Neural progenitor cell (in vitro differentiated cells): Measurements from ENCODE around the gene MTF2. TPM values are rescaled to one million over a fixed set of nuclear protein-coding genes. Genes with fewer than 3 reads are reported as not detected.

Experiments
- DNase-seq: peaks from one replicate; pipeline ENCODE4 v3.0.0-alpha.2; 2016; ENCODE audit warnings: low spot score
- H2AFZ ChIP-seq: fragments of 200-600 bp; sonication (generic); replicated peaks from 2 replicates; pipeline ENCODE4 v1.6.1; 2016; ENCODE audit warnings: antibody characterized with exemption
- H3F3A ChIP-seq: fragments of 200-600 bp; sonication (generic); 2 replicates; pipeline ENCODE4 v1.6.1; 2016; ENCODE audit warnings: antibody characterized with exemption, low read depth
- H3K27ac ChIP-seq: fragments of 200-600 bp; sonication (generic); 2 replicates; pipeline ENCODE4 v1.5.1; 2016; ENCODE audit warnings: mild to moderate bottlenecking
- H3K27me3 ChIP-seq: fragments of 200-600 bp; sonication (generic); 2 replicates; pipeline ENCODE4 v1.6.1; 2016; ENCODE audit warnings: mild to moderate bottlenecking, moderate library complexity
- H3K36me3 ChIP-seq: fragments of 200-600 bp; sonication (generic); 2 replicates; pipeline ENCODE4 v1.5.1; 2016
- H3K4me1 ChIP-seq: fragments of 200-600 bp; sonication (generic); 2 replicates; pipeline ENCODE4 v1.6.1; 2016; ENCODE audit warnings: mixed run types
- H3K4me2 ChIP-seq: fragments of 200-600 bp; sonication (generic); 2 replicates; pipeline ENCODE4 v1.6.1; 2016
- H3K4me3 ChIP-seq: fragments of 200-600 bp; sonication (generic); 2 replicates; pipeline ENCODE4 v1.5.1; 2016
- H3K79me2 ChIP-seq: fragments of 200-600 bp; sonication (generic); 2 replicates; pipeline ENCODE4 v1.6.1; 2016; ENCODE audit warnings: low read depth
- H3K9ac ChIP-seq: fragments of 200-600 bp; sonication (generic); 2 replicates; pipeline ENCODE4 v1.6.1; 2016
- H3K9me3 ChIP-seq: fragments of 200-600 bp; sonication (generic); 2 replicates; pipeline ENCODE4 v1.5.1; 2016; ENCODE audit warnings: low read depth
- H4K20me1 ChIP-seq: fragments of 200-600 bp; sonication (generic); 2 replicates; pipeline ENCODE4 v1.6.1; 2016; ENCODE audit warnings: low read depth
- H3K27ac Mint-ChIP-seq: 3 replicates; pipeline ENCODE4 v1.8.0; 2021; ENCODE audit warnings: mixed read lengths
- H3K27me3 Mint-ChIP-seq: 2 replicates; pipeline ENCODE4 v1.8.0; 2022; ENCODE audit warnings: low read depth, mild to moderate bottlenecking, inconsistent platforms, moderate library complexity, mixed read lengths; ENCODE audit not compliant: insufficient read depth
- H3K36me3 Mint-ChIP-seq: 3 replicates; pipeline ENCODE4 v1.8.0; 2021; ENCODE audit warnings: mixed read lengths
- H3K4me1 Mint-ChIP-seq: 3 replicates; pipeline ENCODE4 v1.8.0; 2021; ENCODE audit warnings: mixed read lengths
- H3K4me3 Mint-ChIP-seq: 3 replicates; pipeline ENCODE4 v1.8.0; 2021; ENCODE audit warnings: mild to moderate bottlenecking, moderate library complexity, mixed read lengths
- H3K9me3 Mint-ChIP-seq: 3 replicates; pipeline ENCODE4 v1.8.0; 2020; ENCODE audit warnings: mixed read lengths
- EZH2 ChIP-seq: fragments of 200-600 bp; sonication (generic); IDR thresholded peaks from 2 replicates; pipeline ENCODE4 v1.6.1; 2017; ENCODE audit warnings: antibody characterized with exemption, mild to moderate bottlenecking, moderate library complexity
- EZH2phosphoT487 ChIP-seq: fragments of 200-600 bp; sonication (generic); IDR thresholded peaks from 2 replicates; pipeline ENCODE4 v1.6.1; 2017; ENCODE audit warnings: antibody characterized with exemption
- total RNA-seq: library from RNA; depleted of rRNA; stranded (reverse); fragments of >200 nt; gene quantifications from 2 replicates; pipeline ENCODE4 v1.2.3, GENCODE V29; 2015; ENCODE audit warnings: low replicate concordance
- TF ChIP-seq, protein P1 (sequence below): fragments of 200-600 bp; sonication (generic); IDR thresholded peaks from 2 replicates; pipeline ENCODE4 v1.5.1; 2017; ENCODE audit warnings: antibody characterized with exemption, mild to moderate bottlenecking

Gene MTF2
- total RNA-seq, 1 donor from 2014 or later = 149 TPM

DNA sequence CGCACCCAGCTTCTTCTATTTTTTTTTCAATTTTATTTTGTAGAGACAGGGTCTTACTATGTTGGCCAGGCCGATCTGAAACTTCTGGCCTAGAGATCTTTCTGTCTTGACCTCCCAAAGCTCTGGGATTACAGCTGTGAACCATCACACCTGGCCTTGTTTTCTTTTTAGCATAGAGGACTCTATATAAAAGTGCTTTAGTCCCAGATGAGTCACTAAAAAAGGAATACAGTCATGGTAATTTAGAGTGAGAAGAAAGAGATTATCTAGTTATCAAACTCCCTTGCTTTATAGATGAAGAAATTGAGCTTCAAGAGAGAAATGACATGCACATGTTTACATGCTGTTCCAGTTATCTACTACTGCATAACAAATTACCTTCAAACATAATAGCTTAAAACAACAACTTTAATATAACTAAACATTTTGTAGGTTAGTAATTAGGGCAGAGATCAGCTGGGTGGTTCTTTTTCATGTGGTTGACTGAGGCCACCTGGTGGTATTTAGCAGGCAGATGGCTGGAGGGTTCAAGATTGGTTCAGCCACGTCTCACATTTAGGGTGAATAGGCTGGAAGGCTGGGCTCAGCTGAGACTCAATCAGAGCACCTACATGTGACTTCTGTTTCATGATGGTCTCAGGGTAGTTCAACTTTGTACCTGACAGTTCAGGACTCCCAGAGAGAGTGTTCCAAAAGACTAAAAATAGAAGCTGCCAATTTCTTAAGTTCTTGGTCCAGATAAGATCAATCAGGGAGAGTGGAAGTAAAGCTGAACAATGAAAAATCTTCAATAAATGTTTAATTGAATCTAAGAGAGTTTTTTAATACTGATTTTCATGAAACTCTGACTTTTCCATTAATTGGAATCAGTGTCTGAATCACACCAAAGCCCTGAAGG, 16.9 kb upstream of the MTF2 start:
- no peak overlapping the region for H2AFZ ChIP-seq
- H3K27me3 Mint-ChIP-seq = no peaks in the 10 kb centered on the region
- peak; percentile 47 for DNase-seq
- H3K27ac ChIP-seq = no peak overlapping the region
- no peaks in the 10 kb centered on the region for H3K9me3 ChIP-seq
- no peak overlapping the region for H3K4me3 Mint-ChIP-seq
- H3K79me2 ChIP-seq = no peaks in the 10 kb centered on the region
- no peaks in the 10 kb centered on the region for H3K9me3 Mint-ChIP-seq
- TF ChIP-seq EZH2phosphoT487 = no peak
- TF ChIP-seq, protein P1, sequence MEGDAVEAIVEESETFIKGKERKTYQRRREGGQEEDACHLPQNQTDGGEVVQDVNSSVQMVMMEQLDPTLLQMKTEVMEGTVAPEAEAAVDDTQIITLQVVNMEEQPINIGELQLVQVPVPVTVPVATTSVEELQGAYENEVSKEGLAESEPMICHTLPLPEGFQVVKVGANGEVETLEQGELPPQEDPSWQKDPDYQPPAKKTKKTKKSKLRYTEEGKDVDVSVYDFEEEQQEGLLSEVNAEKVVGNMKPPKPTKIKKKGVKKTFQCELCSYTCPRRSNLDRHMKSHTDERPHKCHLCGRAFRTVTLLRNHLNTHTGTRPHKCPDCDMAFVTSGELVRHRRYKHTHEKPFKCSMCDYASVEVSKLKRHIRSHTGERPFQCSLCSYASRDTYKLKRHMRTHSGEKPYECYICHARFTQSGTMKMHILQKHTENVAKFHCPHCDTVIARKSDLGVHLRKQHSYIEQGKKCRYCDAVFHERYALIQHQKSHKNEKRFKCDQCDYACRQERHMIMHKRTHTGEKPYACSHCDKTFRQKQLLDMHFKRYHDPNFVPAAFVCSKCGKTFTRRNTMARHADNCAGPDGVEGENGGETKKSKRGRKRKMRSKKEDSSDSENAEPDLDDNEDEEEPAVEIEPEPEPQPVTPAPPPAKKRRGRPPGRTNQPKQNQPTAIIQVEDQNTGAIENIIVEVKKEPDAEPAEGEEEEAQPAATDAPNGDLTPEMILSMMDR = peak; percentile 58
- no peak for TF ChIP-seq EZH2
- H3K4me1 Mint-ChIP-seq = no peaks in the 10 kb centered on the region
- no peaks in the 10 kb centered on the region for H3K4me1 ChIP-seq
- H3K9ac ChIP-seq = no peak overlapping the region
- H3K36me3 ChIP-seq = no peaks in the 10 kb centered on the region
- no peaks in the 10 kb centered on the region for H3F3A ChIP-seq
- no peaks in the 10 kb centered on the region for H3K36me3 Mint-ChIP-seq
- H3K27me3 ChIP-seq = no peaks in the 10 kb centered on the region
- no peaks in the 10 kb centered on the region for H4K20me1 ChIP-seq
- H3K27ac Mint-ChIP-seq = no peak overlapping the region
- no peak overlapping the region for H3K4me3 ChIP-seq
- H3K4me2 ChIP-seq = no peak overlapping the region

DNA sequence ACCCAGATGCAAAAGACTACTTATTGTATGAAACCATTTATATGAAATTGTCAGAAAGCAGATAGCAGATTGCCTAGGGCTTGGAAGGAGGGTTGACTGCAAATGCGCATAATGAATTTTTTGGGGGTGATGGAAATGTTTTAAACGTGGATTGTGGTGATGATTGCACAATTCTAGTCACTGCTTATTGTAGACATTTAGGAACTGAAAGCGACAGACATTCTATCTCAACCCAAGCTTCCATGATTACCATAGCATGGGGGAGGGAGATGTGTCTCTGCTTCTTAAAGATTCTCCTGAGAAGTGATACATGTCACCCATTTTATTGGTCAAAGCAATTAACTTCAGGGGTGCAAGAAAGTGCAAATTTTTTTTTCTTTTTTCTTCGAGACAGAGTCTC, 2.8 kb upstream of the MTF2 start:
- Mint-ChIP-seq H3K4me1 (peaks cover 8% of the 10 kb centered on the region), H3K4me3 (no peak overlapping the region), H3K36me3 (no peaks in the 10 kb centered on the region)

DNA sequence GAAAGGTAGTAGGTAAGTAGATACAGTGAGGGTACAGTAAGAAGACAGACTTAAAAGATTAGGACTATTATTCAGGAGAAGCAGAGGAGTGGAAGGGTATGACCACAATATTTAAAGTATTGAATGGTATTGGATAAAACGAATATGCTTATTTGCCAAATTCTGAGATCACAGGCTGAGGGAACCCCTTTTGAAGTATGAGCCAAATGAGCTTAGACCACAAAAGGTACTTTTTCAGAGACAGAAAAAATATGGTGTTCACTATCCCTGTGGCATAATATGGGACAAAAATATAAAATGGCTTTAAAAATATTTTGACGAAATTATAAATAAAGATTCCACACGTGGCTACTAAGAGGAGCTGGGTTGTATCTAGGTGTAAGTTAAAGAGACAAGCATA, 880 bp upstream of the MTF2 start:
- H3K36me3 ChIP-seq = peaks cover 6% of the 10 kb centered on the region
- peaks cover 15% of the 10 kb centered on the region for H3K4me1 ChIP-seq
- H3K27ac Mint-ChIP-seq = peak overlapping the region; percentile 94
- H3K27ac ChIP-seq = no peak overlapping the region
- H3K27me3 Mint-ChIP-seq = peaks cover 5% of the 10 kb centered on the region
- TF ChIP-seq EZH2 = no peak
- TF ChIP-seq, protein P1 = no peak
- no peak for TF ChIP-seq EZH2phosphoT487
- no peak for DNase-seq
- peak overlapping the region; percentile 74 for H2AFZ ChIP-seq
- H3K4me3 ChIP-seq = peak overlapping the region; percentile 82
- H4K20me1 ChIP-seq = peaks cover 17% of the 10 kb centered on the region
- peaks cover 2% of the 10 kb centered on the region for H3K9me3 ChIP-seq
- peaks cover 10% of the 10 kb centered on the region for H3K4me1 Mint-ChIP-seq
- H3K27me3 ChIP-seq = no peaks in the 10 kb centered on the region
- peaks cover 10% of the 10 kb centered on the region for H3F3A ChIP-seq
- peaks cover 7% of the 10 kb centered on the region for H3K36me3 Mint-ChIP-seq
- H3K4me2 ChIP-seq = peak overlapping the region; percentile 83
- H3K79me2 ChIP-seq = peaks cover 42% of the 10 kb centered on the region
- H3K4me3 Mint-ChIP-seq = peak overlapping the region; percentile 96
- peaks cover 7% of the 10 kb centered on the region for H3K9me3 Mint-ChIP-seq
- H3K9ac ChIP-seq = no peak overlapping the region

More for the DNA sequence above, 2.8 kb upstream of the MTF2 start:
- Histone ChIP-seq H3K9ac (no peak overlapping the region), H4K20me1 (peaks cover 9% of the 10 kb centered on the region), H3K27me3 (no peaks in the 10 kb centered on the region), H3K36me3 (no peaks in the 10 kb centered on the region), H2AFZ (no peak overlapping the region), H3K4me2 (no peak overlapping the region), H3K4me1 (peaks cover 10% of the 10 kb centered on the region), H3K79me2 (peaks cover 22% of the 10 kb centered on the region), H3K27ac (no peak overlapping the region), H3F3A (peaks cover 10% of the 10 kb centered on the region), H3K4me3 (no peak overlapping the region), H3K9me3 (no peaks in the 10 kb centered on the region)
- Mint-ChIP-seq H3K27ac (no peak overlapping the region), H3K27me3 (peaks cover 5% of the 10 kb centered on the region), H3K9me3 (peaks cover 6% of the 10 kb centered on the region)
- TF ChIP-seq EZH2 (no peak), EZH2phosphoT487 (no peak)
- TF ChIP-seq, protein P1 = no peak
- DNase-seq = no peak
